Parathyroid adenoma (tissue), 2 donors: Measurements from ENCODE around the gene GJD3.
"Not testable (repeated sequence)": the region's sequence is repeated elsewhere in the genome, so short reads cannot be mapped to it uniquely, and the experiment has no call there.

Source experiments
- H2AFZ ChIP-seq: fragments of 300-600 bp; sonication (generic); one replicate; pipeline ENCODE4 v1.7.0; 2017; ENCODE audit warnings: antibody characterized with exemption, mild to moderate bottlenecking
- H3K27ac ChIP-seq: fragments of 300-600 bp; sonication (generic); one replicate; pipeline ENCODE4 v1.7.0; 2017
- H3K27me3 ChIP-seq: fragments of 300-600 bp; sonication (generic); one replicate; pipeline ENCODE4 v1.7.0; 2017; ENCODE audit warnings: low read length; ENCODE audit not compliant: control insufficient read depth, insufficient read depth
- H3K36me3 ChIP-seq: fragments of 300-600 bp; sonication (generic); one replicate; pipeline ENCODE4 v1.7.0; 2017; ENCODE audit warnings: low read length; ENCODE audit not compliant: control insufficient read depth, insufficient read depth
- H3K4me1 ChIP-seq: fragments of 300-600 bp; sonication (generic); one replicate; pipeline ENCODE4 v1.7.0; 2017; ENCODE audit warnings: control low read depth
- H3K4me2 ChIP-seq: fragments of 300-600 bp; sonication (generic); one replicate; pipeline ENCODE4 v1.7.0; 2017; ENCODE audit warnings: low read length
- H3K4me3 ChIP-seq: fragments of 300-600 bp; sonication (generic); one replicate; pipeline ENCODE4 v1.7.0; 2017; ENCODE audit warnings: low read depth, low read length
- H3K79me2 ChIP-seq: fragments of 300-600 bp; sonication (generic); one replicate; pipeline ENCODE4 v1.7.0; 2017; ENCODE audit warnings: control low read depth
- H3K9ac ChIP-seq: fragments of 300-600 bp; sonication (generic); one replicate; pipeline ENCODE4 v1.7.0; 2017; ENCODE audit warnings: mild to moderate bottlenecking
- H3K9me3 ChIP-seq: fragments of 300-600 bp; sonication (generic); one replicate; pipeline ENCODE4 v1.7.0; 2017; ENCODE audit warnings: low read length; ENCODE audit not compliant: control insufficient read depth
- CTCF ChIP-seq: fragments of 300-600 bp; sonication (generic); IDR thresholded peaks from one replicate; pipeline ENCODE4 v1.7.0; 2017; ENCODE audit warnings: antibody characterized with exemption, mild to moderate bottlenecking
- donor health status: primary hyperparathyroidism.

Gene GJD3

GRCh38 chr17:40369923-40370322 is 5.4 kb upstream of the GJD3 start:
- Histone ChIP-seq H3K4me2 (no peak overlapping the region), H3K4me3 (no peak overlapping the region), H3K9ac (no peak overlapping the region), H3K36me3 (no peaks in the 10 kb centered on the region), H3K27ac (no peak overlapping the region), H3K79me2 (no peaks in the 10 kb centered on the region), H3K27me3 (no peaks in the 10 kb centered on the region), H2AFZ (no peak overlapping the region), H3K9me3 (no peaks in the 10 kb centered on the region), H3K4me1 (no peaks in the 10 kb centered on the region)
- no peak for TF ChIP-seq CTCF

- H3K4me1 ChIP-seq, H3K36me3 ChIP-seq, H3K4me3 ChIP-seq, H3K79me2 ChIP-seq, H3K9me3 ChIP-seq, H3K27me3 ChIP-seq, H3K4me2 ChIP-seq, H3K9ac ChIP-seq, H3K27ac ChIP-seq, H2AFZ ChIP-seq: not testable (repeated sequence)
Measured at GRCh38 chr17:40367728-40368127, 3.2 kb upstream of the GJD3 start.

- H3K36me3 ChIP-seq: no peaks in the 10 kb centered on the region
- H3K9ac ChIP-seq: no peak overlapping the region
- H3K27me3 ChIP-seq: no peaks in the 10 kb centered on the region
- no peak overlapping the region for H2AFZ ChIP-seq
- no peaks in the 10 kb centered on the region for H3K9me3 ChIP-seq
- no peak for TF ChIP-seq CTCF
- H3K4me1 ChIP-seq: no peaks in the 10 kb centered on the region
- no peak overlapping the region for H3K4me3 ChIP-seq
- no peaks in the 10 kb centered on the region for H3K79me2 ChIP-seq
- no peak overlapping the region for H3K27ac ChIP-seq
- no peak overlapping the region for H3K4me2 ChIP-seq
Measured at GRCh38 chr17:40366861-40367518, 2.5 kb upstream of the GJD3 start.

- TF ChIP-seq CTCF: no peak
- Histone ChIP-seq H3K27ac (no peak overlapping the region), H3K4me1 (no peaks in the 10 kb centered on the region), H3K27me3 (no peaks in the 10 kb centered on the region), H3K36me3 (no peaks in the 10 kb centered on the region), H3K4me2 (no peak overlapping the region), H3K9me3 (no peaks in the 10 kb centered on the region), H2AFZ (no peak overlapping the region), H3K9ac (no peak overlapping the region), H3K79me2 (no peaks in the 10 kb centered on the region), H3K4me3 (no peak overlapping the region)
Measured at GRCh38 chr17:40366076-40366860, 1.7 kb upstream of the GJD3 start.

GRCh38 chr17:40364906-40365305 is 369 bp upstream of the GJD3 start:
- H3K4me3 ChIP-seq: no peak overlapping the region
- no peaks in the 10 kb centered on the region for H3K9me3 ChIP-seq
- H3K36me3 ChIP-seq: no peaks in the 10 kb centered on the region
- no peaks in the 10 kb centered on the region for H3K79me2 ChIP-seq
- TF ChIP-seq CTCF: no peak
- no peaks in the 10 kb centered on the region for H3K27me3 ChIP-seq
- H3K4me2 ChIP-seq: no peak overlapping the region
- H2AFZ ChIP-seq: no peak overlapping the region
- H3K27ac ChIP-seq: no peak overlapping the region
- H3K4me1 ChIP-seq: no peaks in the 10 kb centered on the region
- H3K9ac ChIP-seq: no peak overlapping the region
